IPS-20b (cell line): ENCODE measurements around the gene C19orf53.

Source experiments
- H3K27ac ChIP-seq: one replicate; pipeline ENCODE4 v1.5.1; 2013; ENCODE audit warnings: low read length
- H3K27me3 ChIP-seq: 2 replicates; pipeline ENCODE4 v1.6.1; 2013; ENCODE audit warnings: mild to moderate bottlenecking, low read length, inconsistent platforms; ENCODE audit not compliant: insufficient read depth
- H3K36me3 ChIP-seq: 2 replicates; pipeline ENCODE4 v1.6.1; 2013; ENCODE audit warnings: low read depth, mild to moderate bottlenecking, inconsistent platforms, low read length, moderate library complexity; ENCODE audit not compliant: insufficient read depth
- H3K4me1 ChIP-seq: 2 replicates; pipeline ENCODE4 v1.6.1; 2013; ENCODE audit warnings: mild to moderate bottlenecking, control low read depth, inconsistent platforms, low read length, moderate library complexity; ENCODE audit not compliant: insufficient read depth
- H3K4me3 ChIP-seq: 2 replicates; pipeline ENCODE4 v1.5.1; 2013; ENCODE audit warnings: mild to moderate bottlenecking, low read length, inconsistent platforms
- H3K9ac ChIP-seq: 2 replicates; pipeline ENCODE4 v1.6.1; 2013; ENCODE audit warnings: low read depth, mild to moderate bottlenecking, inconsistent platforms, low read length, moderate library complexity
- H3K9me3 ChIP-seq: 2 replicates; pipeline ENCODE4 v1.6.1; 2013; ENCODE audit warnings: mild to moderate bottlenecking, low read depth, low read length, inconsistent platforms; ENCODE audit not compliant: insufficient read depth

The C19orf53 gene

DNA sequence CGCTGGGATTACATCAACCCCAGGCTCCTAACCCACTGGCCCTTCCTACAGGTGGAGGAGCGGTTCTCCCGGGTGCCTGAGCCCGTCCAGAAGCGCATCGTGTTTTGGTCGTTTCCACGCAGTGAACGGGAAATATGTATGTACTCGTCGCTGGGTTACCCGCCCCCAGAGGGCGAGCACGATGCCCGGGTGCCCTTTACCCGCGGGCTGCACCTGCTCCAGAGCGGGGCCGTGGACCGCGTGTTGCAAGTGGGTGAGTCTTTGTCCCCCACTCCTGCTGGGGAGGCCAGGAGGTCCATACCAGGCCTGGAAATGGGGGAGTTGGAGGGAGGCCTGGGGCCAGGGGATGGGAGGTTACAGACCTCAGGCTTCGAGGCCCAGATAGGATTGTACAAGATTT is 25.4 kb downstream of the C19orf53 start:
- no peak overlapping the region for H3K27ac ChIP-seq

GRCh38 chr19:13803038-13803437 is 28.8 kb downstream of the C19orf53 start:
- Histone ChIP-seq H3K4me3 (no peak overlapping the region), H3K27me3 (no peaks in the 10 kb centered on the region), H3K27ac (no peak overlapping the region), H3K9ac (no peak overlapping the region), H3K4me1 (no peaks in the 10 kb centered on the region), H3K9me3 (no peaks in the 10 kb centered on the region), H3K36me3 (peaks cover 38% of the 10 kb centered on the region)

More for the DNA sequence above, 25.4 kb downstream of the C19orf53 start:
- H3K36me3 ChIP-seq, result peaks cover 9% of the 10 kb centered on the region; the same call in 1 of the 2 replicates
- no peak overlapping the region for H3K9ac ChIP-seq
- H3K9me3 ChIP-seq, result no peaks in the 10 kb centered on the region
- H3K4me1 ChIP-seq, result peaks cover 2% of the 10 kb centered on the region; the same call in 1 of the 2 replicates
- H3K4me3 ChIP-seq, result no peak overlapping the region
- no peaks in the 10 kb centered on the region for H3K27me3 ChIP-seq

GRCh38 chr19:13804830-13805683 is 30.8 kb downstream of the C19orf53 start:
- Histone ChIP-seq H3K27me3 (no peaks in the 10 kb centered on the region), H3K4me3 (no peak overlapping the region), H3K9me3 (no peaks in the 10 kb centered on the region), H3K36me3 (peaks cover 51% of the 10 kb centered on the region), H3K9ac (no peak overlapping the region), H3K4me1 (no peaks in the 10 kb centered on the region), H3K27ac (no peak overlapping the region)

- Histone ChIP-seq H3K27ac (no peak overlapping the region), H3K4me3 (no peak overlapping the region), H3K36me3 (peaks cover 52% of the 10 kb centered on the region), H3K9me3 (no peaks in the 10 kb centered on the region), H3K27me3 (no peaks in the 10 kb centered on the region), H3K9ac (no peak overlapping the region), H3K4me1 (no peaks in the 10 kb centered on the region)
These were observed 32.5 kb downstream of the C19orf53 start for GRCh38 chr19:13806728-13807127.

- H3K4me1 ChIP-seq, result no peaks in the 10 kb centered on the region
- peaks cover 55% of the 10 kb centered on the region for H3K36me3 ChIP-seq
- no peaks in the 10 kb centered on the region for H3K9me3 ChIP-seq
- no peak overlapping the region for H3K9ac ChIP-seq
- H3K27ac ChIP-seq, result no peak overlapping the region
- H3K4me3 ChIP-seq, result no peak overlapping the region
- no peaks in the 10 kb centered on the region for H3K27me3 ChIP-seq
These were observed 33.3 kb downstream of the C19orf53 start for GRCh38 chr19:13807421-13808021.

DNA sequence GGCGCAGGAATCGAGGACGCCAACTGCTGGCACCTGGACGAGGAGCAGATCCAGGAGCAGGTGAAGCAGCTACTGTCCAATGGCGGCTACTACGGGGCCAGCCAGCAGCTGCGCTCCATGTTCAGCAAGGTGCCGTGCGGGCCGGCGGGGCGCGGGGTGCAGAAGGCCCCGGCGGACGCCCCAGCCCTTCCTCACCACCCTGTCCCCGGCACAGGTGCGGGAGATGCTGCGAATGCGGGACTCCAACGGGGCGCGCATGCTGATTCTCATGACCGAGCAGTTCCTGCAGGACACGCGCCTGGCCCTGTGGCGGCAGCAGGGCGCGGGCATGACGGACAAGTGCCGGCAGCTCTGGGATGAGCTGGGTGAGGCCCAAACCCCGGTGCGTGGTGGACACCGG is 34.6 kb downstream of the C19orf53 start:
- no peak overlapping the region for H3K4me3 ChIP-seq
- H3K9ac ChIP-seq, result no peak overlapping the region
- H3K27ac ChIP-seq, result no peak overlapping the region
- no peaks in the 10 kb centered on the region for H3K9me3 ChIP-seq
- peaks cover 65% of the 10 kb centered on the region for H3K36me3 ChIP-seq
- H3K27me3 ChIP-seq, result no peaks in the 10 kb centered on the region
- no peaks in the 10 kb centered on the region for H3K4me1 ChIP-seq

- no peak overlapping the region for H3K27ac ChIP-seq
- H3K4me3 ChIP-seq, result no peak overlapping the region
- H3K36me3 ChIP-seq, result peaks cover 48% of the 10 kb centered on the region
- H3K4me1 ChIP-seq, result no peaks in the 10 kb centered on the region
- no peaks in the 10 kb centered on the region for H3K9me3 ChIP-seq
- no peak overlapping the region for H3K9ac ChIP-seq
- H3K27me3 ChIP-seq, result no peaks in the 10 kb centered on the region
These were observed 38.3 kb downstream of the C19orf53 start for GRCh38 chr19:13812544-13812943.

- Histone ChIP-seq H3K9ac (no peak overlapping the region), H3K27ac (no peak overlapping the region), H3K27me3 (no peaks in the 10 kb centered on the region), H3K9me3 (no peaks in the 10 kb centered on the region), H3K4me3 (no peak overlapping the region), H3K4me1 (no peaks in the 10 kb centered on the region), H3K36me3 (peaks cover 42% of the 10 kb centered on the region)
These were observed 38.9 kb downstream of the C19orf53 start for GRCh38 chr19:13813147-13813546.

- H3K9me3 ChIP-seq, result no peaks in the 10 kb centered on the region
- no peak overlapping the region for H3K4me3 ChIP-seq
- no peak overlapping the region for H3K27ac ChIP-seq
- no peaks in the 10 kb centered on the region for H3K4me1 ChIP-seq
- H3K27me3 ChIP-seq, result no peaks in the 10 kb centered on the region
- H3K36me3 ChIP-seq, result peaks cover 35% of the 10 kb centered on the region
- H3K9ac ChIP-seq, result no peak overlapping the region
These were observed 40.3 kb downstream of the C19orf53 start for GRCh38 chr19:13814550-13814949.

- H3K9ac ChIP-seq, result peak overlapping the region; percentile 94; the same call in 1 of the 2 replicates
- H3K36me3 ChIP-seq, result peaks cover 39% of the 10 kb centered on the region
- H3K27me3 ChIP-seq, result no peaks in the 10 kb centered on the region
- peak overlapping the region; percentile 88; the same call in 1 of the 2 replicates for H3K4me3 ChIP-seq
- no peaks in the 10 kb centered on the region for H3K9me3 ChIP-seq
- H3K4me1 ChIP-seq, result no peaks in the 10 kb centered on the region
- H3K27ac ChIP-seq, result peak overlapping the region; percentile 98
These were observed 42.9 kb downstream of the C19orf53 start for GRCh38 chr19:13817018-13817614.

- Histone ChIP-seq H3K36me3 (peaks cover 39% of the 10 kb centered on the region), H3K9ac (peak overlapping the region; percentile 94; the same call in 1 of the 2 replicates), H3K27me3 (no peaks in the 10 kb centered on the region), H3K9me3 (no peaks in the 10 kb centered on the region), H3K4me3 (peak overlapping the region; percentile 88), H3K4me1 (no peaks in the 10 kb centered on the region), H3K27ac (peak overlapping the region; percentile 98)
These were observed 43.5 kb downstream of the C19orf53 start for GRCh38 chr19:13817615-13818371.
